GM10266 (cell line): ENCODE measurements around the gene CNTF.

ENCODE experiments used
- DNase-seq: peaks from one replicate; pipeline ENCODE4 v3.0.0; 2012; ENCODE audit errors: extremely low spot score
- CTCF ChIP-seq: IDR thresholded peaks from 2 replicates; pipeline ENCODE4 v1.5.1; 2012; ENCODE audit warnings: mild to moderate bottlenecking, low read depth; ENCODE audit not compliant: control insufficient read depth, insufficient read depth; ENCODE audit errors: missing control alignments

CNTF gene

GRCh38 chr11:58608331-58608730 is 14.1 kb upstream of the CNTF start:
- DNase-seq: no peak
- no peak for TF ChIP-seq CTCF

- no peak for TF ChIP-seq CTCF
- DNase-seq: no peak
Observed at GRCh38 chr11:58609723-58610122, 12.7 kb upstream of the CNTF start.

GRCh38 chr11:58613228-58613627 is 9.2 kb upstream of the CNTF start:
- no peak for DNase-seq
- TF ChIP-seq CTCF: no peak

GRCh38 chr11:58615559-58615958 is 6.9 kb upstream of the CNTF start:
- TF ChIP-seq CTCF: no peak
- no peak for DNase-seq

- no peak for DNase-seq
- no peak for TF ChIP-seq CTCF
Observed at GRCh38 chr11:58616594-58616993, 5.9 kb upstream of the CNTF start.

- DNase-seq: no peak
Observed at GRCh38 chr11:58617976-58618557, 4.4 kb upstream of the CNTF start.

GRCh38 chr11:58621586-58622262 is 741 bp upstream of the CNTF start:
- TF ChIP-seq CTCF: no peak
- DNase-seq: peak; percentile 19

More at GRCh38 chr11:58617976-58618557, 4.4 kb upstream of the CNTF start:
- peak; percentile 25 for TF ChIP-seq CTCF
